NOMO-1 (cell line): ENCODE measurements around the gene EIF2AK2.
"Not testable (repeated sequence)": the region's sequence is repeated elsewhere in the genome, so short reads cannot be mapped to it uniquely, and the experiment has no call there.

Experiments
- DNase-seq, 2 experiments: peaks; one replicate each; lab custom pipeline; 2025; ENCODE audit not compliant: unreplicated experiment in 2 of 2; lab: John Stamatoyannopoulos, UW

EIF2AK2 gene

DNA sequence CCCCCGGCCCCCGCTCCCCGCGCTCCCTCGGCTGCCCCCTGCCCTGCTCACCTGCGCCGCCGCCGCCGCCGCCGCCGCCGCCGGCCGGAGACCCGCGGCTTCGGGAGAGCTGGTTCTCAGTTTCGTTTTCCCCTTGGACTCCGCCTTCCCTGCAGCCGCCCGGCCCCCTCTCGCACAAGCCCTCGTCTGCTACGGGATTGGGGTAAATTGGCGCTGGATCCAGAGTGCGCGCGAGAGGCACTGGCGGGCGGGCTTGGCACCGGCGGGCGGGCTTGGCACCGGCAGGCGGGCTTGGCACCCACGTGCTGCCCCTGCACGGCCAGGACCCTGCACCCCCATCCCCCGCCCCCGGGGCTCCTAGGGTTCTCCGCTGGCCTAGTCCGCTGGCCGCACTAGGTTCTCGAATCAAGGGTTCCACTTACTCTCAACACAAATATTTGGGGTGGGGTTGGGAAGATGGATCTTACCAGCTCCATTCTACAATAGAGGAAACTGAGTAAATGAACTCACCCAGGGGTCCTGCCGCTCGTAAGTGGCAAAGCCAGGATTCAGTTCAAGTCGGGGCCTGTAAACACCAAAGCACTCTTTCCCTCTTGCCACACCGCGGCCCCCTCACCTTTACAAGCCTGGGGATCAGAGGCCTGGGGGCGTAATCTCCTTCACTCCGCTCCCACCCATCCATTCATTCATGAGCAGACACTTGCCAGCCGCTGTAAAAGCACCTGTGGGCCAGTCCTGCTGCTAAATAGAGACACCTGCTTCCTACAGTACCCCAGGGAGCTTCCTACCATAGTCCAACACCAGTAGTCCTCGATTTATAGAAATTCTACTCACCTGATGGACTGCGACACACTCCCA lies at the start of gene EIF2AK2:
Gene EIF2AK2, minus strand, starts transcription at position 124 of the 858 bp plus-strand sequence. CDS start 9,174 bp downstream, outside the sequence.
- DNase-seq, result peak; percentile 79 to 94

DNA sequence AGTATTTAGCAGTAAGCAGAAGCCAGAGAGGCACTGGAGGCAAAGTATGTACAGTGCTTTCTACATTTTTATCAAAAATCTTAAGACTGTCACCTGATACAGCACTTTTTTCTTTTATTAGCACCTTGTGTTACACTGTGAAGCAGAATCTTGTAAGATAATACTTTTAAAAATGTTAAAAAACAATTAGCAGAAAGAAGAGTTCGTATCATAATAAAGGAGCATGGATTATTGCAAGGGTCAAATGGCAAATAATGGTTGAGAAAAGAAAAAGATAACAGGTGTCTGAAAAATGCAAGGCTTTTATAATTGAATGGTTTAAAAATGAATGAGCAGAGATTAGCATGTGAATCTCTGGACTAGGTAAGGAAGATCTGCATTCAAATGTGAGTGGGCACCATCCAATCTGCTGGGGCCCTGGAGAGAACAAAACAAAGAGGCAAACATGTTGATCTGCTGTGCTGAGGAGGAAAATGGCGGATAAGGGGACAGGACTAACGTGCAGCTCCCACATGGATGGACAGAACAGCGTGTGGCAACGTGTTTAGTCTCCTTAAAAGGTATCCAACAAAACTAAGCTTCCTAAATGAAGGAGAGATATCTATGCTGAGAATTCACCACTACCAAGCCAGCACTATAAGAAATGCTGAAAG lies 49.0 kb upstream of the EIF2AK2 start:
- no peak for DNase-seq

DNA sequence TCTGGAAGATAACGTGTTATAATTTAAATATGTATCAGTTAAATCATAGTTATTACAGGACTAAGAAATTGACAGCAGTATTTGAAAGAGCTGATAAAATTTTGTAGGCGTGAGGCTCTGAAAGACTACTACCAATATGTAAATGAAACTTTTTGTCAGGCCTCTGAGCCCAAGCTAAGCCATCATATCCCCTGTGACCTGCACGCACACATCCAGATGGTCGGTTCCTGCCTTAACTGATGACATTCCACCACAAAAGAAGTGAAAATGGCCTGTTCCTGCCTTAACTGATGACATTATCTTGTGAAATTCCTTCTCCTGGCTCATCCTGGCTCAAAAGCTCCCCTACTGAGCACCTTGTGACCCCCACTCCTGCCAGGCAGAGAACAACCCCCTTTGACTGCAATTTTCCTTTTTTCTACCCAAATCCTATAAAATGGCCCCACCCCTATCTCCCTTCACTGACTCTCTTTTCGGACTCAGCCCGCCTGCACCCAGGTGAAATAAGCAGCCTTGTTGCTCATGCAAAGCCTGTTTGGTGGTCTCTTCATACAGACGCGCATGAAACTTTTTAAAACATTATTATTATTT lies 48.4 kb upstream of the EIF2AK2 start:
- DNase-seq, result not testable (repeated sequence)

DNA sequence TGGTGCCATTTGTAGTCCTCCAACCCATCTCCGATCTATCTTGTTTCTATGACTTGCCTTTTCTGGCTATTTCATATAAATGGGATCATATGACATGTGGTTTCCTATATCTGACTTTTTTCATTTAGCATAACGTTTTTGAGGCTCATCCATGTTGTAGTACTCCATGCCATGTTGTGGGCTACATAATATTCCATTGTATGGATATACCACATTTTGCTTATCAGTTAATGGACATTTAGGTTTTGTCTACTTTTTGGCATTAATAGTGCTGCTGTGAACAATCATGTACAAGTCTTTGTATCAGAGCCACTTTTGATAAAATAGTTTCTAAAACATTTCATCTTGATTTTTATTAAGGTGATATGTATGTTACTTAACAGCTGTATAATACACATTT lies 46.9 kb upstream of the EIF2AK2 start:
- no peak for DNase-seq

DNA sequence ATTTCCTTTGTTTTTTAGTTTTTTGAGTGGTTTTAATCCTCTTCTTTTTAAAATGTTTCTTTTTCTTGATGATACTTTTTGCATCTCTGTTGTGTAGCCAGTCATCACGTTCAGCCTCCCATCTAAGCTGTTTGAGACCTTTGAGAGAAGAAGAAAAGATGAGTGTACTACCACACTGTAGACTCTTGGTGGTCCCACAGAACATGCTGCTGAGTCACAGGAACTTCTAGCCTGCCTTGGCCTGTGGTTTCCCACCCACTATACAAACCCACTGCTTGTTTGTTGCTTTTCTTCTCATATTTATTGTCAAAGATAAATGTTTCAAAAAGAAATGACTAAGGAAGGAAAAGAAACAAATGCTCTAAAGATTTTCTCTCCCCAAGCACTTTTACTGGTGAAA lies 45.0 kb upstream of the EIF2AK2 start:
- DNase-seq, result no peak

DNA sequence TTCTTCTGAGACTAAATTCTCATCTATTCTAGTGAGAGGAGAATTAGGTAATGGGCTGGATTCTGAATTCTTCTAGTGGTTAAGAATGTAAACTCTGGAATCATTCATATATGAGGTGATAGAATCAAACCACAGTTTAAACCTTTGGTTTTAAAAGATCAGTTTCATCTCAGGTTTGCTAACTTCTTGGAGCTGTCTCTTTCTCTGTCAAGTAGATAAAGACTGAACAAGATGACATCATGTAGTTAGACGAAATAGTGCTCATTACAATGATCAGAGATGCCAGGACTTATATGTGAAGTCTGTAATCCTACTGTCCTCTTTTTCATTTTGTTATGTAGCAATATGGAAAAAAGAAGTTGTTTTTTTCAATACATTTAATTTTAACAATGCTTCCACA lies 44.4 kb upstream of the EIF2AK2 start:
- DNase-seq, result no peak

DNA sequence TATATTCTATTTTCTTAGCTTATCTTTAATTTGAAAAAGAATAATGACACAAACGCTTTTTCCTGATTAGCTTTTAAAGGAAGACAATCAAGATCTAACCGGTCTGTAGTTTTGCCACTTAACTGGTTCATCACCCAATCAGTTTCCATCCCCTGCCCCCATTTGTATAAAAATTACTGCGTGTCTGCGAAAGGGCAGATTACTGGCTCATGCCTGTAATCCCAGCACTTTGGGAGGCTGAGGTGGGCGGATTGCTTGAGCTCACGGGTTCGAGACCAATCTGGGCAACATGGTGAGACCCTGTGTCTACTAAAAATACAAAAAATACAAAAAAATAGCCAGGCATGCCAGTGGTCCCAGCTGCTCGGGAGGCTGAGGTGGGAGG lies 41.9 kb upstream of the EIF2AK2 start:
- no peak for DNase-seq

DNA sequence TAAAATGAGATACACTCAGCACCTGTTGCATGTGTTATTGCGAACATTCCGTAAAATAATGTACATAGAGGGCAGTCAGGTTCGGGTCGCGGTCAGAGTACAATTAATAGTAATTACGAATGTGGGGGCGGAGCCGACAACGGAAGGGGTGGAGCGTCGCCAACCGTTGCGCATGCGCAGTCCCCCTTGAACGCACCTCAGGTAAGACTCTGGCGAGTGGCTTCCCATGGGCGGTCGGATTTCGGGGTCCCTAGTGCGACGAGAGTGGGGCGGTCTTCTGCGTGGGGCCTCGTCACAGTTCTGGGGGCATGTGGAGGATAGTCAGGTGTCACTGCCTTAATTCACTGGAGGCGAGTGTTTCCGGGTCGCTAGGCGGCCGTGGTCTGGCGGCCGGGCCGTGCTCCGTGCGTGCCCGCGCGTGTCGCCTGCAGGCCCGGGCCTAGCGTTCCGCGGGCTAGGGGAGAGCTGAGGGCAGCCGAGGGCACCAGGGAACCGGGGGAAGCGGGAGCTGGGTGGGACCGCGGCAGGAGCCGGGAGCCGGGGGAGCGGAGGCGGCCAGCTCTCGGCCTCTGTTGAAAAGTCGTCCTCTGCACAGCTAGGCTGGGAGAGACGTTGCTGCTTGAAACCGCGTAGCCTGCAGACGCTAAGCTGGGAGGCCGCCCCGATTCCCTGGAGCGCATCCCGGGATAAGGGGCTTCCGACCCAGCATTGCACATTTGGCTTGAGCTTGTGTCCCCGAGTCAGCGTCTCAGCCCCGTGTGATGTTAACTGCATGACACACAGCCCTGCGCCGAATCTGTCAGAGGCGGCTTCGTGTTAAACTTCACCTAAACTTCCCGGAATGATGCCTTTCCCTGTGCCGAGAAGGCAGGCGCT lies 39.8 kb upstream of the EIF2AK2 start, which contains the start of gene CEBPZOS:
Gene CEBPZOS, plus strand, starts transcription at position 177 of the 876 bp plus-strand sequence. CDS start 3,209 bp downstream, outside the sequence.
- DNase-seq, result peak; percentile 21 to 29

DNA sequence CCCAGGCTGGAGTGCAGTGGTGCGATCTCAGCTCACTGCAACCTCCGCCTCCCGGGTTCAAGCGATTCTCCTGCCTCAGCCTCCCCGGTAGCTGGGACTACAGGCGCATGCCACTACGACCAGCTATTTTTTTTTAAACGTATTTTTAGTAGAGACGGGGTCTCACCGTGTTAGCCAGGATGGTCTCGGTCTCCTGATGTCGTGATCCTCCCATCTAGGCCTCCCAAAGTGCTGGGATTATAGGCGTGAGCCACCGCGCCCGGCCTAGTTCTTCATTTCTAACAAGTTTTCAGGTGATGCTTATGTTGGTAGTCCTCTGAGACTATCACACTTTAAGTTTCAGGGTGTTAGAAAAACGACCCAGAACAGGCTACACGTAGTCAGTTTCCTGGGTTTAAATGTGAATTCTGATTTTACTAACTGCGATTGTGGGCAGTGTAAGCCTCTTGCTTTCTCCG lies 39.1 kb upstream of the EIF2AK2 start:
- not testable (repeated sequence) for DNase-seq

DNA sequence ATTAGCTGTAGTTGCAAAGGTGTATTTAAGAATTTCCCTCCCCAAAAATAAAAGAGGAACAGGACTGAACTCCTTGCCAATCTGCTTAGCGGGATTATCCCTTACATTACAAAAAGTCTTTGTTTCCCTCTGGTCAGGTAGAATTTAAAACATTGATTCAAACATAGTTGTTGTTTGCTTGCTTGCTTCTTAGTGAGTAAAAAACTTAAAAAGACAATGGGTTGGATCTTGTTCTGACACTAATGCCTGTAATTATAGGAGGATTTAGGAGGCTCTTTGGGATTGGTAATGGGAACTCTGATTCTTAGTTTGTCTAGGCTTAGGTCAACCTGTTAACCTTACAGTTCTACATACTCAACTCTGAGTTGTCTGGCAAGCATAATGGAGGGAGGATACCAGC lies 35.8 kb upstream of the EIF2AK2 start:
- no peak for DNase-seq

DNA sequence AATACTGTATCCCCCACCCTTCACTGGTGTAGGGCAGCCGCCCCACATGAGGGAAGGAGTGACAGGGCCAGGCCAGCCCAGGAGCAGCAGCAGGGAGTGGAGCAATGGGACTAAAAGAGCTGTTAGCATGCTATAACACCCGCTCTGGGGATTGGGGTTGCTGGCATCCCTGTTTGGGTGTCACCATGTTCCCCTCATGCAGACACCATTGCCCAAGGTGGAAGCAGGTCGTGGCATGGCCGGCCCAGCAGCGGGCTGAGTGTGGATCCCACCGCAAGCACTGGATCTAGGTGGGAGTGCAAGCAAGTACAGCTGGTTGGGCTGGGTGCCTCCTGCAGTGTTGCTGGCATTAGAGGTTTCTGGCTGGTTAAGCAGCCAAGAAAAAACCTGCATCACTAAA lies 35.0 kb upstream of the EIF2AK2 start:
- no peak for DNase-seq

DNA sequence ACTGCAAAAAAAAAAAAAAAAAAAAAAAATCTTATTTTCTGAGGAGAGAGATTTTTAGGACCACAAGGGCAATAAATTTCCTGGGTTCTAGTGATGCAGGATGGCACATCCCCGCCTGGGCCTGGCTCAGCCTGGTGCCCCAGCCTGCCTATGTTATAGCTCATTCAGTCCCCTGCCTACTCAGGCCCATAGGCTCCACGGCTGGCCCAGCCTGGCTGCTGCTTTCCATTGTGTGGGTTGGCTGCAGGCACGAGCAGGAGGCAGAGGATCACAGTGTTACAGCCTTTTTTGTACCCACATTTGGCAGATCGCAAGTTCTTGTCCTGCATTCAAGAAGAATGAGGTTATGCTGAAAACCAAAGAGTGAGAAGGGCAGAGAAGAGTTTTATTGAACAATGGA lies 34.5 kb upstream of the EIF2AK2 start:
- no peak for DNase-seq

DNA sequence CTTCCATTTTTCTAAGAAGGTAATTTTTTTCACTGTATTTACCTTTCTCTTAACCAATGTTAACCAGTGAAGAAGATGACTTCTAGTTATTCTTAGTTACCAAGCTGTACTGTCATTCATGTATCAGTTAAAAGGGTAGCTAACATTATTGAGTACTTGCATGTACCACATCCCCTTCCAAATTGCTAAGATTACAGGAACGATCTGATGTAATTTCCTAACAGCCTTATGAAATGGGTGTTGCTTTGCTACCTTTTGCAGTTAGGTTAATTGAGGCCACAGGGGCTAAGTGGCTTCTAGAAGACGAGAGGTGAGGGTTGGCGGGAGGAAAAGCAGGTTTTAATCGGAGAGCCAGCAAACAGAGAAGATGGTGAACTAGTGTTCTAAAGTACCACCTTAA lies 33.5 kb upstream of the EIF2AK2 start:
- peak; percentile 72 to 82 for DNase-seq

DNA sequence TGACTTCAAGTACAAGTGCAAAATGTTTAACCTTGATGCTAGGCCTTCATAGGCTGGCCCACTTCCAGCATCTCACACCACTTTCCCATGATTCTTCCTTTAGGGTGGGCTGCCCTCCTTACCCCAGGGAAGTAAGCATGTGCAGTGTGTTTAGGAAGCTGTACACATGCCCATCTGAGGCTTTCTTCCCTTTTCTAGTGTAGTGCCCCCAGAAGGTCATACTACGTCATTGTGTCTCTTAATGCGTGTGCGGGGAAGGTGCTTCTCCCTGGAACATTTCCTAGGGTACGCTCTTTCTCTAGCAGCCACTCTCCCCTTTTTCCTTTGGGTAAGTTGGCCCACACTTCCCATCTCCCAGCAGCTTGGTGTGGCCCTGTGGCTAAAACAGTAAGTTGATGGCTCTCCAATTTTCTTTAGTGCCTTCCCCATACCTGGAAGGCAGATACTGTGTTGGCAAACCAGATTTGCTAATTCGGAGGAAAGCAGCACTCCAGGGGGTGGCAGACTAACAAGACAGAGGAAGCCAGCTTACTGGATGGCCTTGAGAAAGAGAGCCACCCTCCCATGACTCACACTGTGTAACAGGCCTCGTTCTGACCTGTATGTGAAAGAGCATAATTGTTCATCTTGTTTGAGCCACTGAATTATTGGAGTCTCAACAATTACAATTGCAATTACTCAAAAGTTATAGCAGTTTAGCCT lies 32.8 kb upstream of the EIF2AK2 start:
- DNase-seq, result peak; percentile 74 to 89

DNA sequence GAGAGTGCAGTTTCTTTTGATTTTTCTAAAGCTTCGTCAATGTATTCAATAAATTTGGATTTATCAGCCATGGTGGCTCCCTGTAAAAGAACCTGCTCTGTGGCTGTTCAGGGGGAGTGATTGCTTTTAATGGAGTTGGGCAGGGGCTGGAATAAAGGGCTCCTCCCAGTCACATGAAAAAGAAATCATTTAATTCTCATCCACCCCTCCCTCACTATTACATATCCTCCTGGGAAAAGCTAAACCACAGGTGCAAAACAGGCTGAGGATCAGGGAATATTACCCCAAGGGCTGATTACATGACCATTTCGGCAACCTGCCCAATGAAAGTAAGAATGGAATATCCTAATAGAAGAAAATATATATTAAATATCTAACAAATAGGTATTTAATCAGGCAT lies 31.8 kb upstream of the EIF2AK2 start, which contains the start of gene SULT6B1:
Gene SULT6B1, minus strand, starts transcription at position 101 of the 400 bp plus-strand sequence. Its CDS starts 30 bp downstream, at position 71.
- DNase-seq, result no peak

DNA sequence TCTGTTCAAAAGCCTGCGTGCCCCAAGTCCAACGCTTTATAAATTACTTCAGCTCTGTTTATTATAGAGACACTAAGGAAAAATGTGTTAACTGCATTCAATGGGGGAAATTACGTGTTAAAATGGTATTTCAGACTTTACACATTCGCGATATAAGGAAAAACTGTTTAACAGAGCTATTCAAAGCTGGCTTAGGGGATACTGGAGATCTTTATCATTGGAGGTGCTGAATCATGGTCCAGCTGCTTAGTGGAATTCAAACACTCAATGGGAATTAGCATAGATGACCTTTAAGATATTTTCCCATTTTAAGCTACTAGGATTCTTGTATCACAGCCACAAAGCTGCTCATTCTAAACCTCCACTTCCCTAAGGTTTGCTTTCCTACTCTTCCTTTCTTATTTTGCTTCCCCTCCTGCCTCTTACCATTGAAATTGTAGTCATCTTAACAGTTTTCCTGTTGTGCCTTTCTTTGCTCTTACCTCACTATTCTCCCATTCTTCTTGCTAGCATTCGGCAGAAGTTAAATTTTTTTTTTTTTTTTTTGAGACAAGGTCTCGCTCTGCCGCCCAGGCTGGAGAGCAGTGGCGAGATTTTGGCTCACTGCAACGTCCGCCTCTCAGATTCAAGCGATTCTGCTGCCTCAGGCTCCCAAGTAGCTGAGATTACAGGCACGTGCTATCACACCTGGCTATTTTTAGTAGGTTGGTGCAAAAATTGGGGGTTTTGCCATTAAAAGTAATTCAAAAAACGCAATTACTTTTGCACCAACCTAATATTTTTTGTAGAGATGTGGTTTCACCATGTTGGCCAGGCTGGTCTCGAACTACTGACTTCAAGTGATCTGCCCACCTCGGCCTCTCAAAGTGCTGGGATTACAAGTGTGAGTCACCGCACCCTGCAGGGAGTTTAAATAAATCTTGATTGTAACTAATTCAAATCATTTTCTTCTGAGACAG lies 25.2 kb upstream of the EIF2AK2 start:
- DNase-seq, result no peak

DNA sequence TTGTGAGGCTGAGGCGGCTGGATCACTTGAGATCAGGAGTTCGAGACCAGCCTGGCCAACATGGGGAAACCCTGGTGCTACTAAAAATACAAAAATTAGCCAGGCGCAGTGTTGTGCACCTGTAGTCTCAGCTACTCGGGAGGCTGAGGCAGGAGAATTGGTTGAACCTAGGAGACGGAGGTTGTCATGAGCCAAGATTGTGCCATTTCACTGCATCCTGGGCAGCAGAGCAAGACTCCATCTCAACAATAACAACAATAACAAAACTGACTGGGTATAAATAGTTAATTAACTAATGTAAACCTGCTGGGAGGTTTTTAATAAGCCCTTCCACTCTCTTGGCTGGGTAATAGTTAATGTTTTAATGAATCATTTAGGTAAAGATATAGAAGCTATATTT lies 23.9 kb upstream of the EIF2AK2 start:
- no peak for DNase-seq

DNA sequence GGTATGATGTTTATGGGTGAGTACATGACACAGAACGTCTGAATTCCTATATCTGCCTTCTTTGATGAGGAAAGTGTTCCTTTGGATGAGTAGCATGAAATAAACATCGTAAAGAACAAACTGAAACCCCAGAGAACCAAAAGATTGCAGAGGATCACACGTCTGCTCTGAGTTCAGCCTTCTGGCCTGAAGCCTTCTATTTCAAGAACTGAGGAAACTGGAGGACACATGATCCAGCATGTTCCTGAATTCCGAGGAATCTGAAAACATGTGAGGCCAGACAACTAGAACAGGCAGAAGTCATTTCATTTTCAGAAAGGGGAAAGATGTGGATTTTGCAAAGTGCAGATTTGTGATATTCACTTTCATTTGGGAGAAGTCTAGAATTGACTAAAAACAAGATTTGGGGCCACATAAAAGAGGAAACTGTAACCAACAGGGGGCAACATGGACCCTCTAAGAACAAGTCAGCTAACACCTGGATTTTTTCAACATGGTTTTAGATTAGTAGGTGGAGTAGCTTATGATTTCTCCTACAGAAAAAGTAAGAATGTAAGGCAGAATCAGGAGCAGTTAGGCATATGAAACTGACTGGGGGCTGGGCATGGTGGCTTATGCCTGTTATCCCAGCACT lies 23.3 kb upstream of the EIF2AK2 start:
- no peak for DNase-seq
